NT2/D1 (cell line): ENCODE results near the gene EDA.

Experiments used
- DNase-seq: peaks from one replicate; pipeline ENCODE4 v3.0.0-alpha.2; 2011; ENCODE audit warnings: low read depth, low spot score
- H3K27me3 ChIP-seq: 2 replicates; pipeline ENCODE4 v1.6.0; 2011; ENCODE audit warnings: mild to moderate bottlenecking; ENCODE audit not compliant: insufficient read length, insufficient read depth
- H3K36me3 ChIP-seq: 2 replicates; pipeline ENCODE4 v1.6.1; 2011; ENCODE audit warnings: mild to moderate bottlenecking, low read length, mixed read lengths; ENCODE audit not compliant: insufficient read depth, insufficient read length
- H3K4me1 ChIP-seq: 2 replicates; pipeline ENCODE4 v1.5.1; 2011; ENCODE audit not compliant: insufficient read depth, insufficient read length
- H3K4me3 ChIP-seq: 2 replicates; pipeline ENCODE4 v1.5.1; 2011; ENCODE audit warnings: low read depth; ENCODE audit not compliant: insufficient read length
- H3K9ac ChIP-seq: 2 replicates; pipeline ENCODE4 v1.6.0; 2011; ENCODE audit warnings: low read depth; ENCODE audit not compliant: insufficient read length
- H3K9me3 ChIP-seq: 2 replicates; pipeline ENCODE4 v1.5.1; 2011; ENCODE audit warnings: mild to moderate bottlenecking, low read length; ENCODE audit not compliant: insufficient read depth
- SUZ12 ChIP-seq: IDR thresholded peaks from 2 replicates; pipeline ENCODE4 v1.6.1; 2011; ENCODE audit not compliant: insufficient read length, insufficient read depth; ENCODE audit errors: extremely low read depth
- YY1 ChIP-seq: IDR thresholded peaks from 2 replicates; pipeline ENCODE4 v1.6.1; 2011; ENCODE audit not compliant: insufficient read length, insufficient read depth
- ZNF274 ChIP-seq: IDR thresholded peaks from 2 replicates; pipeline ENCODE4 v1.6.1; 2011; ENCODE audit warnings: mild to moderate bottlenecking, low read depth, low read length

Gene EDA

DNA sequence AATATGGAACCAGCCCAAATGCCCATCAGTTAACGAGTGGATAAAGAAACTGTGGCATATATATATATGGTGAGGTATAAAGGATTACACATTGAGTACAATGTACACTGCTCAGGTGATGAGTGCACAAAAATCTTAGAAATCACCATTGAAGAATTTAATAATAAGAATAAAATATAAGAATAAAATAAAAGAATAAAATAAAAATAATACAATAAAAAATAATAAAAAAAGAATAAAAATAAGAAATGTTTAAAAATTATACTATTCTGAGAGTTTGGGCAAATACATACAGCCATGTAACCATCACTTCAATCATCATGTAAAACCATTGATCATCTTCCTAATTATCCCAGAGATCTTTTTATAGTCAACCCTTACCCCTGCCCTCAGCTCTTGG, 260.3 kb downstream of the EDA start:
- H3K27me3 ChIP-seq = no peaks in the 10 kb centered on the region
- no peak overlapping the region for H3K4me3 ChIP-seq
- no peak for TF ChIP-seq YY1
- no peak for TF ChIP-seq ZNF274
- no peak for TF ChIP-seq SUZ12
- H3K9ac ChIP-seq = no peak overlapping the region
- no peak for DNase-seq
- no peaks in the 10 kb centered on the region for H3K36me3 ChIP-seq
- no peaks in the 10 kb centered on the region for H3K4me1 ChIP-seq
- no peaks in the 10 kb centered on the region for H3K9me3 ChIP-seq

DNA sequence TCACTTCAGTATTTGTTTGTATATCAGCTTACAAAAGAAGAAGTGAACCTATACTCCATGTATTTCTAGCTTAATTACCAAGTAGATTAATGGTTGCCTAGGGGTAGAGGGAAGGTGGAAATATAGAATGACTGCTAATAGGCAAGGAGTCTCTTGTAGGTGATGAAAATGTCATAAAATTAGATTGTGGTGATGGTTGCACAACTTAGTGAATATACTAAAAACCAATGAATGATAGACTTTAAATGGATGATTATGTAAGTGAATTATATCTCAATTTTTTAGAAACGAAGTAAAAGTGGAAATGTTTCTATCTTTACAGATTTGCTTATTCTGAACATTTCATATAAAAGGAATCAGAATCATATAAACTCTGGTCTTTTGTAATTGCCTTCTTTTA, 268.3 kb downstream of the EDA start:
- Histone ChIP-seq H3K36me3 (no peaks in the 10 kb centered on the region), H3K9me3 (no peaks in the 10 kb centered on the region), H3K4me1 (no peaks in the 10 kb centered on the region), H3K27me3 (no peaks in the 10 kb centered on the region), H3K9ac (no peak overlapping the region), H3K4me3 (no peak overlapping the region)
- no peak for DNase-seq
- TF ChIP-seq SUZ12 = no peak
- no peak for TF ChIP-seq ZNF274
- TF ChIP-seq YY1 = no peak

DNA sequence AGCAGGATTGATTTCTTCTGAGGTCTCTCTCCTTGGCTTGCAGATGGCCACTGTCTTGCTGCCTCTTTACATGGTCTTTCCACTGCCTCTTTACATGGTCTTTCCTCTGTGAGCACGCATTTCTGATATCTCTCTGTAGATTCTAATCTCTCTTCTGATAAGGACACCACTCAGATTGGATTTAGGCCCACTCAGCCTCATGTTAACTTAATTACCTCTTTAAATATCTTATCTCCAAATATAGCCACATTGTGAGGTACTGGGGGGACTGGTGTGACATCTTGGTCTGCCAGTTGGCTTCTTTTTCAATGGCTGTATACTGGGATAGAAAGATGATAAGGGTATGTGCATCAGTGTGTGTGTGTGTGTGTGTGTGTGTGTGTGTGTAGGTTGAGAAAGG, 280.1 kb downstream of the EDA start:
- no peak overlapping the region for H3K4me3 ChIP-seq
- TF ChIP-seq ZNF274 (no peak), SUZ12 (no peak), YY1 (no peak)
- no peak overlapping the region for H3K9ac ChIP-seq
- no peaks in the 10 kb centered on the region for H3K4me1 ChIP-seq
- H3K9me3 ChIP-seq = no peaks in the 10 kb centered on the region
- DNase-seq = no peak
- H3K27me3 ChIP-seq = no peaks in the 10 kb centered on the region
- H3K36me3 ChIP-seq = no peaks in the 10 kb centered on the region

DNA sequence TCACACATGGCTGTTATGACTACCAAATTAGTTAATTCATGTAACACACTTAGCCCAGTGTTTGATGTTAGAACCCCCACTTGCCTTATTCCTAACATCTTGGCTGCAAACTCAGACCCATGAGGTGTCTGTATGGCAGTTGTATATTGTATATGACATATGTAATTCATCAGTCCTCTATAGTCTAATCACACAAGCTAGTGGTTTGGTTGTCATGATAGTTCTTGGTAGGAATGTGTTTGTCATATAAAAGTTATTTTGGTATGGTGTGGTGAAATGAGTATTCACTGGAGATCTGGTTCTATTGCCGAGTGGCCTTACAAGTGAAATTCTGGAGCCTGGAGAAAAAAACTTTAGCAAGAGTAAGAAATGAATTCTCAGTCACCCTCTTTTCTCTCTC, 284.6 kb downstream of the EDA start:
- no peak overlapping the region for H3K4me3 ChIP-seq
- no peak overlapping the region for H3K9ac ChIP-seq
- no peaks in the 10 kb centered on the region for H3K4me1 ChIP-seq
- no peaks in the 10 kb centered on the region for H3K9me3 ChIP-seq
- DNase-seq = no peak
- TF ChIP-seq SUZ12 (no peak), YY1 (no peak), ZNF274 (no peak)
- no peaks in the 10 kb centered on the region for H3K36me3 ChIP-seq
- no peaks in the 10 kb centered on the region for H3K27me3 ChIP-seq

DNA sequence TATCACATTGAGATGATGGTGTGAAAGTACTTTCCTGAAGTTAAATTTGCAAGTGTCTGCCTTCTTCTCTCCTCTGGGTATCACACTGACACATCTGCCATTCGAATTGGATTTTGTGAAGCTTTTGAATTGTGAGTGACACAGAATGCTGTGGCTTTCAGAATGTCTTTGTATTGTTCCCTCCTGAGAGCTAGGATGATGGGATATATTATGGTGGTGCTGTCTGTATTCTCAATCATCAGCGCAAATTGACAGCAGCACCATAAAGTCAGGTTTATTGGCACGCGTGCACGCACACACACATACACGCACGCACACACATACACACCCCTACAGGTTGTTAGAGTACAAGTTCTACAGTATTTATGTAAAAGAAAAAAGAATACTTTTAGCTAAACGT, 290.5 kb downstream of the EDA start:
- no peak for DNase-seq
- no peaks in the 10 kb centered on the region for H3K27me3 ChIP-seq
- TF ChIP-seq SUZ12 (no peak), ZNF274 (no peak), YY1 (no peak)
- H3K9me3 ChIP-seq = no peaks in the 10 kb centered on the region
- H3K36me3 ChIP-seq = no peaks in the 10 kb centered on the region
- H3K9ac ChIP-seq = no peak overlapping the region
- no peak overlapping the region for H3K4me3 ChIP-seq
- no peaks in the 10 kb centered on the region for H3K4me1 ChIP-seq

DNA sequence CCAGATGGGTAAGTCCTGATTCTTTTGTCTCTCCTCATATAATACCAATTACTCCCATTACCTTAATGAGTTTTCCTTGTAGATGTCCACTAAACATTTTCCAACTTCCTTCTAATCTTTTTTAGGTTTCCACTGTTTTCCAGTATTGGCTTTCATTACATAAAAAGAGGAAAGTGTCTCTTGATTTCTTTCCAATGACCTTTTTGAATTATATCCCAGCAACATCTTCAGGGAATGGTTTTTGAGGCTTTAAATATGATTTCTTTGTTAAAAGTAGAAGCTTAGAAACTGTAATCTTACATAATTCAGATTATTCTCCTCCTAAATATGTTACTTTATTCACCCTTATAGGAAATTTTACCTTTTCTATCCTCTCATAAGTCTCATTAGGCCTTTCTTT, 298.9 kb downstream of the EDA start:
- TF ChIP-seq ZNF274 = no peak
- TF ChIP-seq YY1 = no peak
- Histone ChIP-seq H3K4me3 (no peak overlapping the region), H3K9me3 (no peaks in the 10 kb centered on the region), H3K9ac (no peak overlapping the region), H3K36me3 (no peaks in the 10 kb centered on the region), H3K27me3 (no peaks in the 10 kb centered on the region), H3K4me1 (no peaks in the 10 kb centered on the region)
- DNase-seq = no peak

DNA sequence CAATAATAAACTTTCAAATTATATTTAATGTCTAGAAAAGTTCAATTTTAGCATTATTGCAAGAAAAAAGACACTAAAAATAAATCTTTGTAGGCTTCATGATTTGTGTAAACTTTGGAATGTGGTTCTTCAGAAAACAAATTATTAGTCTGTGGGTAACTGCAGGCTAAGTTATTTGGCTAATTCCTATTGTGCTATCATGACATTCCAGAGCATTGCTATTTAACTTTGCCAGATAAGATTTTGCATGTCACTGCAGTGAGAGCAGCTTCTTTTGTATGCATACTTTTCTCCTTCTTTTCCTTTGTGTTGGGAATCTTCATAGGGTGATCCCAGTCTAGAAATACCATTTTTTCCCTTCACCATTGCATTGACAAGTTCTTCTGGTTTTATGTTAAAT, 303.8 kb downstream of the EDA start:
- DNase-seq = peak; percentile 6
- Histone ChIP-seq H3K4me3 (no peak overlapping the region), H3K9ac (no peak overlapping the region), H3K36me3 (no peaks in the 10 kb centered on the region), H3K9me3 (no peaks in the 10 kb centered on the region), H3K4me1 (no peaks in the 10 kb centered on the region), H3K27me3 (no peaks in the 10 kb centered on the region)
- TF ChIP-seq SUZ12 (no peak), ZNF274 (no peak), YY1 (no peak)

DNA sequence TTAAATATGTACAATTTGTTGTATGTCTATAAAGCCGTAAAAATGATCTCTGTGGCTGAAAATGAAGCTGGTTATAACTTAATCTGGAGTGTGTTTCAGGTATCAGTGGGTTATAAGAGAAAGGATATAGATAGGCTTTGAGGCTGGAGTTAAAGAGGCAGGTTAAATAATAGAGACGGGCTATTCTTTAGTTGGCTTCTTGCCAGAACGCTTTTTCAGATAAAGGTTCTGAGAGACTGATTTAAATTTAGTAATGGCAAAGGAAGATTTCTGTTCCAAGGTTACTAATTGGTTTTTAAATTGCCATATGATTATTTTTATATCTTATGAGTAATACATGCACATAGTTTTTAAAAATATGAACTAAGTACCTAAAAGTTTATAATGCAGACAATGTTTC, 316.4 kb downstream of the EDA start:
- H3K4me1 ChIP-seq = no peaks in the 10 kb centered on the region
- no peak for TF ChIP-seq SUZ12
- TF ChIP-seq YY1 = no peak
- TF ChIP-seq ZNF274 = no peak
- H3K36me3 ChIP-seq = no peaks in the 10 kb centered on the region
- no peak overlapping the region for H3K4me3 ChIP-seq
- H3K9me3 ChIP-seq = no peaks in the 10 kb centered on the region
- no peak overlapping the region for H3K9ac ChIP-seq
- no peaks in the 10 kb centered on the region for H3K27me3 ChIP-seq
- DNase-seq = no peak
